Activated T-helper 1 cell treated with anti-CD3 and anti-CD28 coated beads, Interleukin-12 subunit alpha, Interleukin-12 subunit beta, Interleukin-2, Interleukin-4 antibody, amounts not matched to agents 30 ng/mL and 10 ng/mL and 1 ng/mL, durations not matched to agents 14 hours and 24 hours and 36 hours (primary cell): ENCODE measurements around the gene NKG7. TPM values are rescaled to one million over a fixed set of nuclear protein-coding genes. Genes with fewer than 3 reads are reported as not detected.
"Not testable (repeated sequence)": the region's sequence is repeated elsewhere in the genome, so short reads cannot be mapped to it uniquely, and the experiment has no call there.

Experiments
- DNase-seq: peaks from one replicate; pipeline ENCODE4 v3.0.0; 2021; ENCODE audit warnings: low spot score
- H3K27ac Mint-ChIP-seq: one replicate; pipeline ENCODE4 v1.8.0; 2021; ENCODE audit warnings: mild to moderate bottlenecking, mixed read lengths
- H3K27me3 Mint-ChIP-seq: one replicate; pipeline ENCODE4 v1.8.0; 2022; ENCODE audit warnings: mild to moderate bottlenecking, moderate library complexity, mixed read lengths; ENCODE audit not compliant: insufficient read depth
- H3K36me3 Mint-ChIP-seq: one replicate; pipeline ENCODE4 v1.8.0; 2021; ENCODE audit warnings: low read depth, mixed read lengths
- H3K4me1 Mint-ChIP-seq: one replicate; pipeline ENCODE4 v1.8.0; 2021; ENCODE audit warnings: low read depth, mixed read lengths
- H3K4me3 Mint-ChIP-seq: one replicate; pipeline ENCODE4 v1.8.0; 2021; ENCODE audit warnings: mild to moderate bottlenecking, moderate library complexity, mixed read lengths
- H3K9me3 Mint-ChIP-seq: one replicate; pipeline ENCODE4 v1.8.0; 2021; ENCODE audit warnings: mixed read lengths
- intact Hi-C: fragments of 100-400 bp; cut with micrococcal nuclease; formaldehyde crosslinking; loops from one replicate; pipeline ENCODE4 v1.15.1; 2024
- total RNA-seq: library from RNA; stranded (reverse); gene quantifications from 2 replicates; pipeline ENCODE4 v1.2.3, GENCODE V29; 2022

NKG7 gene
- total RNA-seq, 1 donor from 2014 or later: 393 TPM

- Mint-ChIP-seq H3K4me3 (no peak overlapping the region), H3K9me3 (peaks cover 16% of the 10 kb centered on the region), H3K27ac (no peak overlapping the region), H3K36me3 (peaks cover 10% of the 10 kb centered on the region), H3K4me1 (peaks cover 9% of the 10 kb centered on the region), H3K27me3 (no peaks in the 10 kb centered on the region)
- DNase-seq: no peak
- intact Hi-C loops: no loop called here
Measured at GRCh38 chr19:51402117-51402516, 29.7 kb upstream of the NKG7 start.

- H3K27ac Mint-ChIP-seq, H3K4me3 Mint-ChIP-seq, H3K27me3 Mint-ChIP-seq, intact Hi-C loops, DNase-seq: not testable (repeated sequence)
- peaks cover 24% of the 10 kb centered on the region for H3K4me1 Mint-ChIP-seq
- peaks cover 10% of the 10 kb centered on the region for H3K36me3 Mint-ChIP-seq
- peaks cover 16% of the 10 kb centered on the region for H3K9me3 Mint-ChIP-seq
Measured at GRCh38 chr19:51399936-51400335, 27.5 kb upstream of the NKG7 start.

DNA sequence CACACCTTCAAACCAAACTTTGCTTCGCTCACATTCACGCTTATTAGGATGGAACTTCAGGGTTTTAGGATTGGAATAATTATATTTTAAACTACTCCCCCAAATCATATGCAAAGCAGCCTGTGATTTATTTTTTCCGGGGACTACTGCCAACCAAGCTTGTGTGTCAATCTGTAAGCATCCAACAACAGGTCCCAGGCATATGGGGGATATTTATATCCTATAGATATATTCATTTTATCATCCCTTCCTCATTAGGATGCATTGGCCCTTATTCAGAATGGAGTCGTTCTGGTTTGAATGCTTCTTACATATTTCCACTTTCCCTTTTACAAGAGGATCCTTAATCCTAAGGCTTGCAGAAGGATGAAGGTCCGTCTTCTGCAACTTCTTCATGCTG lies 26.8 kb upstream of the NKG7 start:
- intact Hi-C loops: no loop called here
- peaks cover 10% of the 10 kb centered on the region for H3K36me3 Mint-ChIP-seq

DNA sequence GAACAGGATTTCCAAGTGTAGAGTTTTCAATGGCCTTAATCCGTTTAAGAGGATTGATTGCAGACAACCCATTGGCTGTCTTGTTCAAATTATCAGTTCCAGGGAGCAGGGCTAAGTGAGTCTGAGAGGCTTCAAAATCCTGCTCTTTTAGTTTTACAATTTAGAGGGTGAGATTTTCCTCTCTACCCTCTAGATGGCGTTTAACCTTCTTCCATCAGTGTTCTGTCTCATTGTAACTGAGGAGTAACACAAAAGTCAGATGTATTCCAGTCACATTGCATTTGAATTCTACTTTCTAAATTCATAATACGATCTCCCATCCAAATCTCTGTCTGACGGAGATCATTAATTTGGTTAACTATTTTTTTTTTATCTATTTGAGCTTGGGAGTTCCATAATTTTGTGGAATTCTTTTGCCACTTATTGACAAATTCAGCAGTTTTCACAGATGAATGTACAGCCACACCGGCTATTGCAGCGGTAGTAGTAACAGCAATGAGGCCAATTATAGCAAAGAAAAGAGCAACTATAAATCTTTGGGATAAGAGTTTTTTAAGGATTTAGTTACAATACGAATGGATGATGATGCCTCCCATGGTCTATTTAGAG lies 25.7 kb upstream of the NKG7 start:
- intact Hi-C loops: loop anchor here (1.0 kb wide), 4 partner anchors 9 to 259 kb away; no protein-coding TSS in a partner anchor
- Mint-ChIP-seq H3K27me3 (no peaks in the 10 kb centered on the region), H3K4me3 (no peak overlapping the region), H3K4me1 (peaks cover 37% of the 10 kb centered on the region), H3K9me3 (peaks cover 13% of the 10 kb centered on the region), H3K36me3 (peaks cover 6% of the 10 kb centered on the region), H3K27ac (no peak overlapping the region)
- no peak for DNase-seq

More for the DNA sequence above, 26.8 kb upstream of the NKG7 start:
- no peaks in the 10 kb centered on the region for H3K27me3 Mint-ChIP-seq
- H3K4me1 Mint-ChIP-seq: peaks cover 30% of the 10 kb centered on the region
- peaks cover 16% of the 10 kb centered on the region for H3K9me3 Mint-ChIP-seq
- H3K4me3 Mint-ChIP-seq: no peak overlapping the region
- DNase-seq: no peak
- no peak overlapping the region for H3K27ac Mint-ChIP-seq

GRCh38 chr19:51397453-51397852 lies 25.0 kb upstream of the NKG7 start:
- H3K27me3 Mint-ChIP-seq, DNase-seq, H3K9me3 Mint-ChIP-seq, H3K36me3 Mint-ChIP-seq, H3K4me3 Mint-ChIP-seq, intact Hi-C loops, H3K27ac Mint-ChIP-seq: not testable (repeated sequence)
- peaks cover 44% of the 10 kb centered on the region for H3K4me1 Mint-ChIP-seq

- H3K36me3 Mint-ChIP-seq: peaks cover 2% of the 10 kb centered on the region
- DNase-seq: no peak
- H3K9me3 Mint-ChIP-seq: no peaks in the 10 kb centered on the region
- H3K27ac Mint-ChIP-seq: no peak overlapping the region
- intact Hi-C loops: no loop called here
- no peak overlapping the region for H3K4me3 Mint-ChIP-seq
- no peaks in the 10 kb centered on the region for H3K27me3 Mint-ChIP-seq
- H3K4me1 Mint-ChIP-seq: peaks cover 50% of the 10 kb centered on the region
Measured at GRCh38 chr19:51396175-51396574, 23.7 kb upstream of the NKG7 start.

DNA sequence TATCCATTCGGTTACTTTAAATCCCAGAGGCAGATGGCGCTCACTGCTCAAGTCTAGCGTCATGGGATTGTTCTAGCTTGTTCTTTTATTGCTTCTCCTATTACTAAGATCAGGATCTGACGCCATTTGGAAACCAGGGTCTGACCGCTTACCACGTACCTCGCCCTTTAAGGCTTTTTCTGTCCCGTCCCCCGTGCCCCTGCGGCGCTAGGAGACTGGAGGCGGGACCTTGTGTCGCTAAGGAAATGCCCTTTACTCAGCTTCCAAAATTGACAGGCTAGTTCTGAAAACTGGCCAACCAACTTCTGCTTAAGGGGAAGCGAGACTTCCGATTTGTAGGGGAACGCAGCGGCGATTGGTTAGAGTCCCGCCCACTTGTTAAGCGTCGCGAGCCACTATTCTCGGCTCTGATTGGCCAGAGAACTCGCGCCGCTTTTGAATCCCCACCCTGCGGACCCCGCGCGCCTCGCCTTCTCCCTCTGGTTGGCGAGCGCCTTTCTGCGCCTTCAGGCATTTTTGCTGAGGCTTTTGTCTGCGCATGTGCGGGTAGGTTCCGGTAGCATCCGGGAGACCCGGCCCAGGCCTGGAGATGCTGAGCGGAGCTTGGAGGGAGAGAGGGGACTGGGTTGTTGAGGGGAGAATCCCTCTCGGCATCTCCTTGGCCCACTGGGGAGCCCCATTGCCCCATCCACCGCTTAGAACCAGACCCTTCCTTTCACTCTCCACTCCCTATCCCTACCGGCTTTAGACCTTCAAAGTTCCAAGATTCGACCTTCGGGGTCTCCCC lies 21.8 kb upstream of the NKG7 start:
- peaks cover 55% of the 10 kb centered on the region for H3K4me1 Mint-ChIP-seq

GRCh38 chr19:51392701-51393100 lies 20.2 kb upstream of the NKG7 start:
- peaks cover 2% of the 10 kb centered on the region for H3K36me3 Mint-ChIP-seq
- H3K9me3 Mint-ChIP-seq: no peaks in the 10 kb centered on the region
- peak overlapping the region; percentile 80 for H3K27ac Mint-ChIP-seq
- H3K27me3 Mint-ChIP-seq: no peaks in the 10 kb centered on the region
- peak overlapping the region; percentile 73 for H3K4me3 Mint-ChIP-seq
- no peak for DNase-seq
- intact Hi-C loops: no loop called here
- H3K4me1 Mint-ChIP-seq: peaks cover 47% of the 10 kb centered on the region

More for the DNA sequence above, 21.8 kb upstream of the NKG7 start:
- peak; percentile 92 for DNase-seq
- Mint-ChIP-seq H3K4me3 (peak overlapping the region; percentile 88), H3K27me3 (no peaks in the 10 kb centered on the region), H3K36me3 (peaks cover 2% of the 10 kb centered on the region), H3K9me3 (no peaks in the 10 kb centered on the region), H3K27ac (peak overlapping the region; percentile 90)
- intact Hi-C loops: loop anchor here (1.0 kb wide), 7 partner anchors 21 to 200 kb away; no protein-coding TSS in a partner anchor

DNA sequence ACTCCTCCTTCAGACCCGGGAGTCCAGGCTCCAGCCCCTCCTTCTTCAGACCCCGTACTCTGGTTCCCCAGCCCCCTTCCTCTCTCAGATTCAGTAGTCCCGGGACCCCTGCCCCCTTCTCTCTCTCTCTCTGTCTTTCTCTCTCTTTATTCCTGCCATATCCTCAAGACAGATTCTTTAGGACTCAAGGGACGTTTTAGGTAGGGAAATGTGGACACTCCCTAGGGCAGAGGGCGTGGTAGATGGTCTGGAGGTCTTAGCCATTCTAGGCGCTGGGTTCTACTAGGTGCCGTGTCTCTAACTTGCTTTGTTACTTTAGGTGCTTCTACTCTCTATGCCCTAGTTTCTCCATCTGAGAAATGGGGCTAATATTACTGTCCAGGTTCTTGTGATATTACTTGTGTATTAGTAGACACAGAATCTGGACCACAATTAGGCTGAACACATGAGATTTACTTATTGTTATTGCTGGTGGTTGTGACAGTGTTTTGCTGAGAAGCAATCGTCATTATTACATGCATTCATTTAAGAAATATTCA lies 18.7 kb upstream of the NKG7 start:
- DNase-seq: no peak
- Mint-ChIP-seq H3K9me3 (no peaks in the 10 kb centered on the region), H3K4me1 (peaks cover 43% of the 10 kb centered on the region), H3K27ac (peak overlapping the region; percentile 63), H3K4me3 (no peak overlapping the region), H3K27me3 (no peaks in the 10 kb centered on the region), H3K36me3 (peaks cover 2% of the 10 kb centered on the region)
- intact Hi-C loops: no loop called here

DNA sequence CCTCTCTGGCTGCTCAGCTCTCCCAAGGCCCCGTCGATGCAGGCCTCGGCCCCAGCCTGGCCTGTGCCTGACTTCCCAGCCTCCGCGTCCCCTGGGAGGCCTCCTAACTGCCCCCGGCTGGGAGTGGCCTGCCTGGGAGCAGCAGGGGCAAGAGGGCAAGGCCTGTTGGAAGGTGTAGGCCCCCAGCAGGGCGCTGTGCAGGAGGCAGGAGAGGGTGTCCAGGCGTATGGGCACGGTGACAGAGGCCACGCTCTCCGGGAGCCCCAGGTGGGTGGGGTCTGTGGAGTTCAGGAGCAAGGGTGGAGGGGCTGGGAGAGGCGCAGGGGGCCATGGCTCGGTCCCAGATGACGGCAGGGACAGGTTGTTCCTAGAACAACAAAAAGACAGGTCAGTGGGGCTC lies 16.7 kb upstream of the NKG7 start:
- Mint-ChIP-seq H3K4me3 (no peak overlapping the region), H3K4me1 (peaks cover 29% of the 10 kb centered on the region), H3K36me3 (peaks cover 2% of the 10 kb centered on the region), H3K27me3 (no peaks in the 10 kb centered on the region), H3K9me3 (no peaks in the 10 kb centered on the region), H3K27ac (no peak overlapping the region)
- intact Hi-C loops: no loop called here
- no peak for DNase-seq

DNA sequence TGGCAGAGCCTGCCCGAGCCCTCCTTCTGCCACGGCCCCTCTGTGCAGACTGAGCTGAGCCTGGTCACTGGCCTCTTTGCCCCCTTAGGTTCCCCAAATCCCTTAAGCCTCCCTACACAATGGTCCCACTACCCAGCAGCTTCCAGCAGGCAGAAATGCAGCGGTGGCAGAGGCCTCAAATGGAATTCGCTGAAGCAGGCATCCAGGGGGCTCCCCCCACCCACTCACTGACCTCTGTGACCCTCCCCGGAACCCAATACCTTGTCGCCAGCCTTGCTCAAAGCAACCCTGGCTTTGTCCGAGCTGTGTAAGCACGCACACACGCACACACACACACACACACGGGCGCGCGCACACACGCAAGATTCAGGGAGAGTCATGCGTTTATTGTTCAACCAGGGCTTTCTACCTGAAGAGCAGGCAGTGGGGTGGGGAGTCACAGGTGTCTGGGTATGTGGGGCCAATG lies 15.5 kb upstream of the NKG7 start, which contains the start of gene LIM2:
LIM2 (minus strand) TSS at position 51 of the 466 bp plus-strand sequence. CDS start 531 bp downstream, outside the sequence.
- DNase-seq: no peak
- H3K9me3 Mint-ChIP-seq: no peaks in the 10 kb centered on the region
- H3K27ac Mint-ChIP-seq: peak within 1 kb of the TSS; percentile 18
- H3K36me3 Mint-ChIP-seq: peaks cover 2% of the 10 kb centered on the region
- intact Hi-C loops: no loop called here
- H3K27me3 Mint-ChIP-seq: no peaks in the 10 kb centered on the region
- no peak within 1 kb of the TSS for H3K4me3 Mint-ChIP-seq
- H3K4me1 Mint-ChIP-seq: peaks cover 26% of the 10 kb centered on the region

DNA sequence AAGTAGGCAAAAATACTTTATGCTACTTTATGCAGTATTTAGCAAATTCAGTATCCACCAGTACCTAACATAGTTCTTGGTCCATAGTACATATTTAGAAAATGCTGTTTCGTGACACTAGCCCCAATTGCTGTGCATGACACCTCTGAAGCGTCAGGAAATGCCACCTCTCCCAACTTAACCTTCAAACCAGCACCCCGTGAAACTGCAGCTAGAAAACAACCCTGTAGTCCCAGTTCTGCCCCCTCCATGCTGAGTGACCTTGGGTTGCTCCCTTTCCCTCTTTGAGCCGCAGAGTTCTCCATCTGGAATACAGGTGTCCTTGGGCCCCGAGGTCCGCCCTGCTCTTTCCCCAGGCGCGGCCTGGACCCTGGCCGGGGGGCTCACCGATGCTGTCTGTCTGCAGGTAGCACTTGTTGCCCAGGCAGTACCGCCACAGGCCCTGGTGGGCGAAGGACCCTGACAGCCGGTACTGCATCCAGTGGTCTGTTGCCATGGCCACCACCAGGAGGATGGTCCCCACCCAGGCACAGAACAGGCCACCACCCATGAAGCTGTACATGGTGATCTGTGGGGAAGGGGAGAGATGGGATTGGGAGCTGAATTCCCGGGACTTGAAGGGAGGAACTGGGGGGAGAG lies 14.5 kb upstream of the NKG7 start:
- Mint-ChIP-seq H3K4me1 (peaks cover 20% of the 10 kb centered on the region), H3K27ac (no peak overlapping the region), H3K36me3 (peaks cover 2% of the 10 kb centered on the region), H3K4me3 (no peak overlapping the region), H3K9me3 (no peaks in the 10 kb centered on the region), H3K27me3 (no peaks in the 10 kb centered on the region)
- intact Hi-C loops: no loop called here
- no peak for DNase-seq
